ENCODE results near the gene A1BG. TPM values are rescaled to one million over a fixed set of nuclear protein-coding genes. Genes with fewer than 3 reads are reported as not detected.

A1BG gene
- total and polyA plus RNA-seq, 4 donors, result 1.2 to 53.4 (median 18.6) TPM

GRCh38 chr19:58357481-58358145 lies 4.3 kb upstream of the A1BG start:
- H3K36me3 ChIP-seq (ENCODE audit: control insufficient read depth in 4 of 4, insufficient read depth in 4 of 4, low read length in 4 of 4), result no peaks in the 10 kb centered on the region
- 80% methylated on average over 19 of the region's 19 CpGs for WGBS, 2 donors

GRCh38 chr19:58356766-58357480 lies 3.6 kb upstream of the A1BG start:
- 23 to 52% methylated on average over 69 to 75 of the region's 75 CpGs for WGBS, 2 donors
- no peak for ATAC-seq (ENCODE audit: insufficient read depth, low FRiP score)
- Histone ChIP-seq H3K9me3 (ENCODE audit: control insufficient read depth in 4 of 4, insufficient read depth in 3 of 4, low read length in 3 of 4) (peaks cover 0 to 12% (median 0%) of the 10 kb centered on the region in 4 donors), H3K27ac (ENCODE audit: low read depth in 1 of 2, low read length in 1 of 2) (no peak overlapping the region), H3K4me1 (ENCODE audit: control insufficient read depth in 5 of 5, insufficient read depth in 5 of 5, low read length in 5 of 5) (peaks cover 0 to 38% (median 0%) of the 10 kb centered on the region in 5 donors), H3K9ac (ENCODE audit: insufficient read depth in 1 of 2, low read length in 2 of 2) (no peak overlapping the region), H3K27me3 (ENCODE audit: control insufficient read depth in 3 of 3, insufficient read depth in 3 of 3, low read length in 2 of 3) (peaks cover 0 to 9% (median 3%) of the 10 kb centered on the region in 3 donors), H3K36me3 (ENCODE audit: control insufficient read depth in 4 of 4, insufficient read depth in 4 of 4, low read length in 4 of 4) (no peaks in the 10 kb centered on the region), H3K4me3 (no peak overlapping the region)
- peak in 2 of 3 donors; percentile 37 to 46 for DNase-seq
- no peak for TF ChIP-seq CTCF (IDR thresholded peaks at IDR 0.05; ENCODE audit: control extremely low read depth, extremely low read depth)

More at GRCh38 chr19:58357481-58358145, 4.3 kb upstream of the A1BG start:
- DNase-seq (no peak), ATAC-seq (ENCODE audit: insufficient read depth, low FRiP score) (no peak)
- H3K9me3 ChIP-seq (ENCODE audit: control insufficient read depth in 4 of 4, insufficient read depth in 3 of 4, low read length in 3 of 4), result peaks cover 0 to 13% (median 0%) of the 10 kb centered on the region in 4 donors
- H3K27ac ChIP-seq (ENCODE audit: low read depth in 1 of 2, low read length in 1 of 2), result no peak overlapping the region
- H3K4me1 ChIP-seq (ENCODE audit: control insufficient read depth in 5 of 5, insufficient read depth in 5 of 5, low read length in 5 of 5), result peaks cover 0 to 40% (median 0%) of the 10 kb centered on the region in 5 donors
- no peak for TF ChIP-seq CTCF (IDR thresholded peaks at IDR 0.05; ENCODE audit: control extremely low read depth, extremely low read depth)
- H3K27me3 ChIP-seq (ENCODE audit: control insufficient read depth in 3 of 3, insufficient read depth in 3 of 3, low read length in 2 of 3), result peaks cover 0 to 6% (median 3%) of the 10 kb centered on the region in 3 donors
- no peak overlapping the region for H3K4me3 ChIP-seq
- no peak overlapping the region for H3K9ac ChIP-seq (ENCODE audit: insufficient read depth in 1 of 2, low read length in 2 of 2)

- Histone ChIP-seq H3K4me3 (no peak overlapping the region), H3K9me3 (ENCODE audit: control insufficient read depth in 4 of 4, insufficient read depth in 3 of 4, low read length in 3 of 4) (peaks cover 0 to 10% (median 0%) of the 10 kb centered on the region in 4 donors), H3K27ac (ENCODE audit: low read depth in 1 of 2, low read length in 1 of 2) (no peak overlapping the region), H3K36me3 (ENCODE audit: control insufficient read depth in 4 of 4, insufficient read depth in 4 of 4, low read length in 4 of 4) (no peaks in the 10 kb centered on the region), H3K4me1 (ENCODE audit: control insufficient read depth in 5 of 5, insufficient read depth in 5 of 5, low read length in 5 of 5) (peaks cover 0 to 31% (median 0%) of the 10 kb centered on the region in 5 donors), H3K27me3 (ENCODE audit: control insufficient read depth in 3 of 3, insufficient read depth in 3 of 3, low read length in 2 of 3) (peaks cover 0 to 12% (median 7%) of the 10 kb centered on the region in 3 donors), H3K9ac (ENCODE audit: insufficient read depth in 1 of 2, low read length in 2 of 2) (no peak overlapping the region)
- TF ChIP-seq CTCF (IDR thresholded peaks at IDR 0.05; ENCODE audit: control extremely low read depth, extremely low read depth), result no peak
- peak; percentile 44 to 73 (median 53) for DNase-seq
- 8 to 22% methylated on average over 88 to 94 of the region's 94 CpGs for WGBS, 2 donors
- ATAC-seq (ENCODE audit: insufficient read depth, low FRiP score), result no peak
Measured at GRCh38 chr19:58355908-58356765, 2.8 kb upstream of the A1BG start.
